ENCODE results near the gene SLC2A8. TPM values are rescaled to one million over a fixed set of nuclear protein-coding genes. Genes with fewer than 3 reads are reported as not detected.
A peak's percentile ranks its signal among the peaks of the same experiment; 100 is the strongest.

Gene SLC2A8
- total RNA-seq (2014; rRNA removed; shearing (Covaris generic)): 8.0 and 8.6 TPM in 2 replicates
- 53.8 and 55.6 TPM in 2 replicates for polyA plus RNA-seq (2014; cell fraction: nucleus; rRNA removed)

- peak; percentile 100 for DNase-seq (ENCODE audit: extremely low read depth, low read depth)
Observed at GRCh38 chr9:127396808-127397645, at the start of gene SLC2A8. Gene SLC2A8 (plus strand): TSS chr9:127397169. CDS start chr9:127397231, 62 bp downstream.

DNA sequence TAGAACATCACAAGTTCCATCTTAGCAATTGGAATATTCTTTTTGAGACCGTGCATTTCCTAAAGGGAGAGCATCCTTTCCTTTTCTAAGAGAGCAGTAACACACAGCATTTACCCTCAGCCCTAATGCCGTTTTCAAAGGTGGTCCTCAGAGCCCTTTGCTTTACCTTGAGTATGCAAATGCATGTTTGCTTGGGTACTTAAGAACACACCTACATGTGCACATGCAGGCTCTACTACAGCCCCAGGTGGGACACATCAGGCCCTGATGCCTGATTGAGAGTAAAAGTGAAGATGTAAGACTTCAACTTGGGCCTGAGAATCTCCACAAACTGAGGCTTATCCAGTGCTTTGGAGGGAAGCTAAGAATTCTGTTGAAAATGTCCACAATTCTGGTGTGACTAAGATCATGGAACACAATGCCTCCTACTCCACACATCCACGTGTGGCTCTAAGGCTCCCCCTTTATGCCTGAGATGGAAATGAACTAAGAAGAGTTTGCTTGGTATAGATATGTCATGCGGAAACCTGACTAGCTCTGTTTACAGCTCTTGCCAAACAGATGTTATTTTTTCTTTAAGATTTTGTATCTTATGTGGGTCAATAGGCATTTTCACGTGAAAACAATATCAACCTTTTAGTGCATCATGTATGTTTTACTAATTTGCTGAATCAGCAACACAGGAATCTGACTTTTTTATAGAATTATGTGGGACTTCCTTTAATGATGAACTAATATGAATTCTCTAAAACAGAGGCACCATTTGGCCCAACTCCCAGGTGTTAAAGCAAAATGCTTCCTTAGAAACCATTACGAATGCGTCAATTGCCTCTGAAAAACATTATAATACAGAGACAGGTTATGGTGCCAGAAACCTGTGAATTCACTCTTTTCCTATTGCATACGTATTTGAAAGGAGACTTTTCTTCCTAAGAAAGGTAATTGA is 48.9 kb upstream of the SLC2A8 start:
- DNase-seq (ENCODE audit: extremely low read depth, low read depth): peak; percentile 41

DNA sequence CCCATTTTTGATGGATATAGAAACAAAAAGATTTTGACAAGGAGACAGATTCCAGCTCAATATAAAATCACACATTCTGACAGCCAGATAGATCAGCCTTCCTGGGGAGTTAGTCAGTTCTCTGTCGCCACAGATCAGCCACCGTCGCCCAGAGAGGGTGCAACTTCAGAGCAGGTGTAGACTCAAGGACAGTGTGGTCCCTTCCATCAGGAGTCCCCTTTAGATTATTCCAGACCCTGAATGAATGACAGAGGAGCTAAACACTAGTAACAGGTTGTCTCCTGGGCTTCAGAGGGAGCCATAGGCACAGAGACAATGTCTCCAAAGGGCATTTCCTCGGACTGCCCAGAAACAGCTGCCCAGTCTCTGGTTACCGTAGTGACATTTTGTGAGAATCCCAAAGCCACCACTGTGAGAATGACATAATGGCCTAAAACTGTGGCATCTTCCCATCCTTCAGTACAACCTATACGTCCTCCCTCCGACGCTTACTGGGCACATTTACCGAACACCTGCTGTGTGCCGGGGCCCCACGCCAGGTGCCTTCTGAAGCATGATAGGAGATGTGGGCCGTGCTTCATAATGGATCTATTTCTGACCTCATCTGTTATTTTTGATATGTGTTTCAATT is 47.4 kb upstream of the SLC2A8 start:
- DNase-seq (ENCODE audit: extremely low read depth, low read depth): no peak

DNA sequence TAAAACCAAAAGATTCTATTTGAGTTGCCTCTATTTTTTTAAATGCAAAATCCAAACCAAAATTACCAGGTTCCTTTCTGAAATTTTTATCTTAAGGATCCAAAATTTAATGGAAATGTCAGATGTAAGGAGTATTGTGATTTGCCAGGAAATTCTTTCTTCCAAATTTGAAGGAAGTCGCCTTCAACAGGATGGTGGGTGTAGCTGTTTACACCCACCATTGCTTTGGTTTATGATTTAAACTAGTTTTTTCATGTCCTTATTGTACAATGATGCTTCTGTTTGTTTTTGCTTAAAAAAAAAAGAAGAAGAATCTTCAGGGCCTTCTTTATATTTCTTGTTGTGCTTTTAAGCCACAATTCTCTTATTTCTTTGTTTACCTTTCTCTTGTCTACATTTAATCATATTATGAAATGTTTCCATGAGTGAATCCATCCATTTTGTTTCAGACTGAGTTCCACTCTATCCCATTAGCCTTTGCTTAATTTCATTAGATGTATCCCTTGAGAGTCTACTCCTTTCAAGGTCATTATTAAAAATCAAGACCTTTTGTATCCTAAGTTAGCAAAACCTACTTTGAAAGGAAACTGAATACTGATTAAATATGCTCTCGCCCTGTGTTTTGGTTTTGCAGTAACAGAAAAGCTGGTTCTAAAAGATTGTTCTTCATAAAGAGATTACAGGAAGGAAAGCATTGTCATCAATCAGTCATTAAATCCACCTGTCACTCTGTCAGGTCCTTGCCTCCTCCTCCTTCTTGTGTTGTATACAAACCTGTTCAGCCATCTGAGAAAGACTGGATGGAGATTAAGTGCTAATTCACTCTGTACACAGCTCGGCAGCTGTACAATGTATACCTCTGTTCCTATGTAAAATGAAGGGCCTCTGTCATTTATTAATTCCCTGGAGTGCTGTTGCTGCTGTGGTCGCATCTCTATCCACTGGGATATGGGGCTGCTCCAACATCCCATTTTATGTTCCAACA is 45.5 kb upstream of the SLC2A8 start:
- no peak for DNase-seq (ENCODE audit: extremely low read depth, low read depth)

DNA sequence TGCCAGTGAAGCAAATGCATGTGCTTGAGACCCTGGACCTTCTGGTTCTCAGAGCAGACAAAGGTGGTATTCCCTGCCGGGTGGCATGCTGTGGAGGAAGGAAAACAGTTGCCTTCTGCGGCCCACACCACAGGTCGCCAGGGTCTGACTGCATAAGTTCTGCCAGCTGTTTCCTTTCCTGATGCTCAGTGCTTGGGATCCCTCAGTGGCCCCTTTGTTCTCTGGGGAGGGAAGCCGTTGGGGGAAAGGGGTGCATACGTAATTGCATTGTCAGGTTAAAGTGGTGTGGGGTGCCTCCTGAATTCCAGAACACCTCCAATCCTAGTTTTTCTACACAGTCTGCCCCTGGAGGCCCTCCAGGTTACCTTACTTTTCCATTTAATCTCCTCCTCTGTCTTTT is 43.1 kb upstream of the SLC2A8 start:
- DNase-seq (ENCODE audit: extremely low read depth, low read depth): no peak

- no peak for DNase-seq (ENCODE audit: extremely low read depth, low read depth)
Observed at GRCh38 chr9:127356906-127357305, 40.1 kb upstream of the SLC2A8 start.

GRCh38 chr9:127358023-127358535 is 38.9 kb upstream of the SLC2A8 start:
- no peak for DNase-seq (ENCODE audit: extremely low read depth, low read depth)

GRCh38 chr9:127358770-127359169 is 38.2 kb upstream of the SLC2A8 start:
- no peak for DNase-seq (ENCODE audit: extremely low read depth, low read depth)

DNA sequence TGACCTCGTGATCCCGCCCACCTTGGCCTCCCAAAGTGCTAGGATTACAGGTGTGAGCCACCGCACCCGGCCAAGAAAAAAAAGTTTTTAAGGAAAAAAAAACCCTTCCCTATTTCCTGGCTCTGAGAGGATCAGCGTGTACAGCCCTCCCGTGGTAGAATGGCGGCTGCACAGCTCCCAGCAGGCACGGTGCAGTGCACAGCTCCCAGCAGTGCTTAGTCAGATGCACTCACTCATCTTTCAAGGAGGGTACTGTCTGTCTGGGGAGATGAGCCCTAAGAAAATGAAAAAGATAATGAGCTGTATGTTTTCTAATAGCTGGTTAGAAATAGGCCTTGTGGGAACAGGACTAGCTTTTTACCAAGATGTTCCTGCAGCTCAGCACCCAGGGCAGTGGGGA is 36.7 kb upstream of the SLC2A8 start:
- no peak for DNase-seq (ENCODE audit: extremely low read depth, low read depth)

GRCh38 chr9:127360829-127361228 is 36.1 kb upstream of the SLC2A8 start:
- DNase-seq (ENCODE audit: extremely low read depth, low read depth): peak; percentile 6

GRCh38 chr9:127361561-127361960 is 35.4 kb upstream of the SLC2A8 start:
- DNase-seq (ENCODE audit: extremely low read depth, low read depth): no peak

- no peak for DNase-seq (ENCODE audit: extremely low read depth, low read depth)
Observed at GRCh38 chr9:127362829-127363228, 34.1 kb upstream of the SLC2A8 start.

GRCh38 chr9:127365461-127365860 is 31.5 kb upstream of the SLC2A8 start:
- no peak for DNase-seq (ENCODE audit: extremely low read depth, low read depth)

DNA sequence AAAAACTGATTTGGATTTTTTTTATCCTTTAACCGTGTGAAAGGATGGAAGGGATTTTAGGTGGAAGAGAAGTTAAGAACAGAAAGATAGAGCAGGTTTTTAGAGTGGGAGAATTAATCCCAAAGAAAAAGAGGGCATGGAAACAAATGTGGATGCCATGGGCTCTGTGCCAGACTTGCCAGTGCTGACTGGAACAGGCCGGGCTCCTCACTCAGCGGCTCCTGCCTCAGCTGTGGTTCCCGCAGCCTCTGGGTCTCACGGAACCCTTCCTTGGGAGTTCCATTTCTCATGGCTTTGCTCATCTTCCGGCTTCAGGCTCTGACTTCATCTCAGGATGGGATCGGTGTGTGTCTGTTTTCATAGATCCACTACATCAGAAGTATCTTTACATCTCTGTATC is 30.4 kb upstream of the SLC2A8 start:
- DNase-seq (ENCODE audit: extremely low read depth, low read depth): no peak

GRCh38 chr9:127368852-127369402 is 28.0 kb upstream of the SLC2A8 start:
- DNase-seq (ENCODE audit: extremely low read depth, low read depth): no peak

DNA sequence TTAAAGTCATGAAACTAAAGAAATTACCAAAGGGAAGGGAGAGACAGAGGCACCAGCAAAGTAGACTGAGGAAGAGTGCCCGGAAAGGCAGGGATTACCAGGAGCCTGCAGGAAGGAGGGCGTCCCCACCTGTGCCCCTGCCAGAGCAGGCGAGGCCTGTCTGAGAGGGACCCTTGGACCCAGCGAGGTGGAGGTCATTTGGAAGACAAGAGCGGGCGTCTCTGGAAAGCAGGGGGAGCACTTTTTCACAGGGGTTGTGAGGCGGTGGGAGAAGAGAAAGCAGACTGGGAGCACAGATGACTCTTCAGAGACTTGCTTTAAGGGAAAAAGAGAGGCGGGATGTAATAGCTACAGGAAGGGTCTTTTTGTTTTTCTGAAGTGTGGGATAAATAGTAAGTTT is 27.5 kb upstream of the SLC2A8 start:
- DNase-seq (ENCODE audit: extremely low read depth, low read depth): no peak

- DNase-seq (ENCODE audit: extremely low read depth, low read depth): no peak
Observed at GRCh38 chr9:127370147-127370579, 26.8 kb upstream of the SLC2A8 start.

GRCh38 chr9:127370672-127371648 is 26.0 kb upstream of the SLC2A8 start:
- no peak for DNase-seq (ENCODE audit: extremely low read depth, low read depth)

Data from NCI-H460 (cell line).